GM18517 (cell line): ENCODE measurements around the gene KLHL26.

Source experiments
- ATAC-seq: cut with Tn5 transposase; IDR thresholded peaks from one replicate; pipeline ENCODE4 v1.9.1; 2021; ENCODE audit warnings: mild to moderate bottlenecking, moderate library complexity; ENCODE audit not compliant: unreplicated experiment

Gene KLHL26

DNA sequence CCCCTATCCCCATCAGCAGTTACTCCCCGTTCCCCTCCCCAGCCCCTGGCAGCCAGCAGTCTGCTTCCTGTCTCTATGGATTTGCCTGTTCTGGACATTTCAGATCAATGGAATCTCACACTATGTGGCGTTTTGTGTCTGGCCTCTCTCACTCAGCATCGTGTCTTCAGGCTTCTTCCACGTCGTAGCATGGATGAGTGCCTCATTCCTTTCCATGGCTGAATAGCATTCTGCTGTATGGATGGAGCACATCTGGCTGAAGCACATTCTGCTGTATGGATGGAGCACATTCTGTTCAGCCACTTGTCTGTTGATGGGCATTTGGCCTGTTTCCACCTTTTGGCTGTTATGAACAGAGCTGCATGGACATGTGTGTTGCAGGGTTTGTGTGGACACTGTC is 76.2 kb downstream of the KLHL26 start:
- ATAC-seq, result no peak

DNA sequence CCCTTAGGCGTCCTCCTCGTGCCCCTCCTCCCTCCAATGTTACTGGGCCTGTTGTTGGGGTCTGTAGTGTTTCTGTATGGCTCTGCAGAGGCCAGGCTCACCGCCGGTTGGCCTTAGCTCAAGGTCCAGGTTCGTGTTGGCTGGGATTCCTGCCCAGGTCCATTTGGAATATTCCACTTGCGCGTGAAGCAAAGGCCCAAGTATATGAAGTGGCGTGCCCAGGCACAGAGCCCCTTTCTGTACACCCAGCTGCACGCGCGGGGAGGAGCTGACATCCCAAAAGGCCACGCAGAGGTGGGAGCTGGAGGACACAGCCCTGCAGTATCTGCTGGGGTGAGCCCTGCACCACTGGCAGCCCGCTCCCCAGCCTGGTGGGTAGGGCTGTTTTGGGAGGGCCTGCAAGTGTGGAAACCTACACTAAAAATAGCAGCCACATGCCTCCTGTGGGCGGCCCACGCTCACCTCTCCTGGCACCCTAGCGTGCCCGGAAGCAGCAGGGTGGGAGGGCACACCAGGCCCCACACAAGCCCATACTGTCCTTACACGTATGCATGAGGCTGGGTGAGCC is 76.8 kb downstream of the KLHL26 start:
- no peak for ATAC-seq

- no peak for ATAC-seq
Observed at GRCh38 chr19:18715416-18715815, 78.6 kb downstream of the KLHL26 start.

GRCh38 chr19:18716857-18717256 is 80.0 kb downstream of the KLHL26 start:
- ATAC-seq, result no peak

GRCh38 chr19:18717601-18718000 is 80.8 kb downstream of the KLHL26 start:
- ATAC-seq, result no peak

DNA sequence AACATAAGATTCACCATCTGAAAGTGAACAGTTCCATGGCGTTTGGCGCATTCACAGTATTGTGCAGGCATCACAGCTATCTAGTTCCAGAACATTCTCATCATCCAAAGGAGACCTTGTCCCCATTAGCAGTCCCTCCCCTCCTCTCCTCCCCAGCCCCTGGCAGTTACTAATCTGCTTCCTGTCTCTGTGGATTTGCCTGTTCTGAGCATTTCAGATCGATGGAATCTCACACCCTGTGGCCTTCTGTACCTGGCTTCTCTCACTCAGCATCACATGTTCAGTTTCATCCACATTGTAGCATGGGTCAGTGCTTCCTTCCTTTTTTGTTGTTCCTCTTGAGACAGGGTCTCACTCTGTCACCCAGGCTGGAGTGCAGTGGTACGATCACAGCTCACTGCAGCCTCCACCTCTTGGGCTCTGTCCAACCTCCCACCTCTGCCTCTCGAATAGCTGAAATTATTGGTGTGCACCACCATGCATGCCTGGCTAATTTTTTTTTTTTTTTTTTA is 81.2 kb downstream of the KLHL26 start:
- no peak for ATAC-seq

DNA sequence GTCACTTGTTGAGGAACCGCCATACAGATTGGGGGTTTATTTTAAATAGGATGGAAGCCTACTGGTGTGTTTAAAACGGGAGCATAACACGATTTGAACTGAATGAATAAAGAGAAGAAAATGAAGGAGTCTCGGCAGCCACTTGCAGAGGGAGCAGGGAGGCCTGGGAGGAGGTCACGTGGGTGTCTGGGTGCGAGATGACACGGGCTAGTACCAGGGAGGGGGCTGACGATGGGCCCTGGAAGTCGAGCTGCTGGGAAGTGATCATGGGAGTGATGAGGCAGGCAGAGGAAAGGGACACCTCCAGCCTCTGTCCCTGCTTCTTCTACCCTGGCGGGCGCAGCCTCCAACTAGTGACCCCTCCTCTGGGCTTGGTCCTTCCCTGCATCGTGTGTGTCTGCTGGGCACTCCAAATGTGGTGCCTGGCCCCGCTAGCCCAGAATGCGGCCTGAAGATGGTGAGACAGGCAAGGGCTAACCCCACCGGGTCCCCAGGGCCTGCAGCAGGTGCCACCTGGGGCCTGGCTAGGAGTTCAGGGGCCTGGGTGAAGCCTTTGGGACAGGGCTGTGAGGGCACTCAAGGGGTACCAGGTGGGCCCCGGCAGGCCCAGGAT is 82.1 kb downstream of the KLHL26 start:
- no peak for ATAC-seq

- ATAC-seq, result no peak
Observed at GRCh38 chr19:18719541-18719940, 82.7 kb downstream of the KLHL26 start.
